Activated B cell treated with CpG ODN at 0.5 μM for 24 hours (primary cell): ENCODE data around the gene PRDM16. TPM values are rescaled to one million over a fixed set of nuclear protein-coding genes. Genes with fewer than 3 reads are reported as not detected.

Experiments used
- ATAC-seq: fragments of 200-7000 bp; cut with Tn5 transposase; one replicate; pipeline ENCODE4 v1.10.0; 2021; ENCODE audit warnings: low read depth, mild to moderate bottlenecking, moderate library complexity
- CTCF ChIA-PET: fragments of 350-600 bp; sonication (Branson Sonifier 250); formaldehyde crosslinking; loops from one replicate; lab custom pipeline; 2021; ENCODE audit warnings: antibody characterized with exemption; lab: Charles Lee
- POLR2A ChIA-PET: fragments of 350-600 bp; sonication (Branson Sonifier 250); formaldehyde crosslinking; loops from one replicate; lab custom pipeline; 2021; ENCODE audit warnings: antibody characterized with exemption; lab: Charles Lee
- DNase-seq: peaks from one replicate; pipeline ENCODE4 v3.0.0; 2022
- H3K27ac Mint-ChIP-seq: one replicate; pipeline ENCODE4 v1.8.0; 2020; ENCODE audit warnings: mixed read lengths
- H3K27me3 Mint-ChIP-seq: one replicate; pipeline ENCODE4 v1.8.0; 2021; ENCODE audit warnings: mixed read lengths
- H3K36me3 Mint-ChIP-seq: one replicate; pipeline ENCODE4 v1.8.0; 2021; ENCODE audit warnings: low read depth, mixed read lengths
- H3K4me1 Mint-ChIP-seq: one replicate; pipeline ENCODE4 v1.8.0; 2021; ENCODE audit warnings: mixed read lengths
- H3K4me3 Mint-ChIP-seq: one replicate; pipeline ENCODE4 v1.8.0; 2020; ENCODE audit warnings: mild to moderate bottlenecking, mixed read lengths
- H3K9me3 Mint-ChIP-seq: one replicate; pipeline ENCODE4 v1.8.0; 2020; ENCODE audit warnings: mixed read lengths
- intact Hi-C: fragments of 100-400 bp; cut with micrococcal nuclease; formaldehyde crosslinking; loops from one replicate; pipeline ENCODE4 v1.15.1; 2024
- total RNA-seq: library from RNA; stranded (reverse); gene quantifications from 2 replicates; pipeline ENCODE4 v1.2.3, GENCODE V29; 2022
- TF ChIP-seq, protein P1 (sequence below): fragments of 200-600 bp; IDR thresholded peaks from one replicate; pipeline ENCODE4 v1.8.0; 2022; ENCODE audit warnings: antibody characterized with exemption, mild to moderate bottlenecking

Gene PRDM16
- total RNA-seq, 1 donor from 2014 or later = not detected

GRCh38 chr1:3032371-3033039 is 36.5 kb upstream of the PRDM16 start:
- Mint-ChIP-seq H3K36me3 (no peaks in the 10 kb centered on the region), H3K9me3 (no peaks in the 10 kb centered on the region), H3K27ac (no peak overlapping the region), H3K4me3 (no peak overlapping the region), H3K27me3 (no peaks in the 10 kb centered on the region), H3K4me1 (no peaks in the 10 kb centered on the region)
- TF ChIP-seq, protein P1, sequence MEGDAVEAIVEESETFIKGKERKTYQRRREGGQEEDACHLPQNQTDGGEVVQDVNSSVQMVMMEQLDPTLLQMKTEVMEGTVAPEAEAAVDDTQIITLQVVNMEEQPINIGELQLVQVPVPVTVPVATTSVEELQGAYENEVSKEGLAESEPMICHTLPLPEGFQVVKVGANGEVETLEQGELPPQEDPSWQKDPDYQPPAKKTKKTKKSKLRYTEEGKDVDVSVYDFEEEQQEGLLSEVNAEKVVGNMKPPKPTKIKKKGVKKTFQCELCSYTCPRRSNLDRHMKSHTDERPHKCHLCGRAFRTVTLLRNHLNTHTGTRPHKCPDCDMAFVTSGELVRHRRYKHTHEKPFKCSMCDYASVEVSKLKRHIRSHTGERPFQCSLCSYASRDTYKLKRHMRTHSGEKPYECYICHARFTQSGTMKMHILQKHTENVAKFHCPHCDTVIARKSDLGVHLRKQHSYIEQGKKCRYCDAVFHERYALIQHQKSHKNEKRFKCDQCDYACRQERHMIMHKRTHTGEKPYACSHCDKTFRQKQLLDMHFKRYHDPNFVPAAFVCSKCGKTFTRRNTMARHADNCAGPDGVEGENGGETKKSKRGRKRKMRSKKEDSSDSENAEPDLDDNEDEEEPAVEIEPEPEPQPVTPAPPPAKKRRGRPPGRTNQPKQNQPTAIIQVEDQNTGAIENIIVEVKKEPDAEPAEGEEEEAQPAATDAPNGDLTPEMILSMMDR = no peak
- ATAC-seq = no peak
- ChIA-PET POLR2A (no interaction called here), CTCF (no interaction called here)
- intact Hi-C loops = no loop called here
- peak; percentile 9 for DNase-seq

DNA sequence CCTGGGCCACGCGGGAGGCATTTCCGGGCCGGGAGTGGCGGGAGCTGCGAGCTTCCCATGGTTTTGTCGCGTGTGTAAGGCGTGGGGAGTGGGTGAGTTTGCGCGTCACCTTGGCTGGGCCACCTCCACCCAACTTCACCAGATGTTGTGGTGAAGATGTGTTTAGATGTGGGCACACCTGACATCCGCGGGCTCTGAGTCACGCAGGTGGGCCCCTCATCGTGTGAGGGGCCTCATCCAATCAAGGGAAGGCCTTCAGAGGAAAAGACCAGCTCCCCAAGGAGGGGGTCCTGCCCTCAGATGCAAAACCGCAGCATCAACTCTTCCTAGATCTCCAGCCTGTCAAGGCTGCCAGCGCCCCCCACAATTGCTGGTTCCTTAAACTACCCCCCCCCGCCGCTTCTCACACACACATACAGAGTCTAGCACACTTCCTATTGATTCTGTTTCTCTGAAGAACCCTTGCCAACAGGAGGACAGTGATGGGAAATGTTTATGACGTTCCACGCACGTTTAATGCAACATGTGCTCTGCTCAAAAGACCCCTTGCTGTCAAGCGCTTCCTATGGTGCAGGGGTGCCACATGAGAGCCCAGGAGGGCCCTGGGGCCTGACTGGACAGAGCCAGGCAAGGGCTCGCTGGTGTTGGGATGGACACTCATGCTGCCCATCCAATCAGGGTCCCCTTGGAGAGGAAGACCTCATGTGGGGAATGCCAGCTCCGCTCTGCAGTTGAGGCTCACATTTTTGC is 35.8 kb upstream of the PRDM16 start:
- no peak overlapping the region for H3K27ac Mint-ChIP-seq
- ChIA-PET POLR2A (no interaction called here), CTCF (no interaction called here)
- H3K9me3 Mint-ChIP-seq = no peaks in the 10 kb centered on the region
- intact Hi-C loops = no loop called here
- H3K36me3 Mint-ChIP-seq = no peaks in the 10 kb centered on the region
- no peak for DNase-seq
- no peaks in the 10 kb centered on the region for H3K4me1 Mint-ChIP-seq
- no peak for ATAC-seq
- no peaks in the 10 kb centered on the region for H3K27me3 Mint-ChIP-seq
- no peak overlapping the region for H3K4me3 Mint-ChIP-seq
- TF ChIP-seq, protein P1 = no peak

- H3K9me3 Mint-ChIP-seq = no peaks in the 10 kb centered on the region
- TF ChIP-seq, protein P1 = no peak
- H3K27me3 Mint-ChIP-seq = no peaks in the 10 kb centered on the region
- no peak for ATAC-seq
- CTCF ChIA-PET = no interaction called here
- no peak overlapping the region for H3K27ac Mint-ChIP-seq
- intact Hi-C loops = no loop called here
- POLR2A ChIA-PET = no interaction called here
- no peaks in the 10 kb centered on the region for H3K4me1 Mint-ChIP-seq
- peak; percentile 1 for DNase-seq
- H3K36me3 Mint-ChIP-seq = no peaks in the 10 kb centered on the region
- no peak overlapping the region for H3K4me3 Mint-ChIP-seq
These were observed 35.3 kb upstream of the PRDM16 start for GRCh38 chr1:3033790-3034090.

DNA sequence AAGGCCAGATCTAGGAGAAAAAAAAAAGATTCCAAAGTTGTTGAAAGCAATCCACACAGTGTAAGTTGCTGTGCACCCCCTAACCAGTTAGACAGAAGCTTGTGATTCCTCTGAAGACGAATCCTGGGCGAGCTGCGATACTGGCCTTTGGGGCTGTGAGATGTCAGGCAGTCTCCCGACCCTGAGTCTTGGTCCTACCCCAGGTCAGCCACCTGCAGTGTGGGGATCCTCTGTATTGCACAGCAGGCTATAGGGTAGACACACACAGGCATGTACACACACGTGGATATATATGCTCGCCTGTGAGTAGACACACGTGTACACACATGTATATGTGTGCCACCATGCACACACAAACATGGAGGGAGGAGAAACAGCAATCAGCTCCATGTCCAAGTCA is 34.8 kb upstream of the PRDM16 start:
- TF ChIP-seq, protein P1 = no peak
- intact Hi-C loops = no loop called here
- H3K27me3 Mint-ChIP-seq = no peaks in the 10 kb centered on the region
- no peaks in the 10 kb centered on the region for H3K9me3 Mint-ChIP-seq
- no peak overlapping the region for H3K27ac Mint-ChIP-seq
- H3K36me3 Mint-ChIP-seq = no peaks in the 10 kb centered on the region
- ChIA-PET CTCF (no interaction called here), POLR2A (no interaction called here)
- no peaks in the 10 kb centered on the region for H3K4me1 Mint-ChIP-seq
- ATAC-seq = no peak
- no peak overlapping the region for H3K4me3 Mint-ChIP-seq
- DNase-seq = peak; percentile 2

- intact Hi-C loops = no loop called here
- no peak for ATAC-seq
- peak; percentile 9 for DNase-seq
- Mint-ChIP-seq H3K27ac (no peak overlapping the region), H3K4me3 (no peak overlapping the region), H3K4me1 (no peaks in the 10 kb centered on the region), H3K36me3 (no peaks in the 10 kb centered on the region), H3K27me3 (no peaks in the 10 kb centered on the region), H3K9me3 (no peaks in the 10 kb centered on the region)
- CTCF ChIA-PET = no interaction called here
- TF ChIP-seq, protein P1 = no peak
- POLR2A ChIA-PET = no interaction called here
These were observed 34.1 kb upstream of the PRDM16 start for GRCh38 chr1:3034728-3035562.
